ENCODE results near the gene ADAM12. TPM values are rescaled to one million over a fixed set of nuclear protein-coding genes. Genes with fewer than 3 reads are reported as not detected.
A peak's percentile ranks its signal among the peaks of the same experiment; 100 is the strongest.

ADAM12 gene
- polyA plus RNA-seq, 1 of the 3 experiments (the other 2 are of a cell fraction), result 25.0 TPM

DNA sequence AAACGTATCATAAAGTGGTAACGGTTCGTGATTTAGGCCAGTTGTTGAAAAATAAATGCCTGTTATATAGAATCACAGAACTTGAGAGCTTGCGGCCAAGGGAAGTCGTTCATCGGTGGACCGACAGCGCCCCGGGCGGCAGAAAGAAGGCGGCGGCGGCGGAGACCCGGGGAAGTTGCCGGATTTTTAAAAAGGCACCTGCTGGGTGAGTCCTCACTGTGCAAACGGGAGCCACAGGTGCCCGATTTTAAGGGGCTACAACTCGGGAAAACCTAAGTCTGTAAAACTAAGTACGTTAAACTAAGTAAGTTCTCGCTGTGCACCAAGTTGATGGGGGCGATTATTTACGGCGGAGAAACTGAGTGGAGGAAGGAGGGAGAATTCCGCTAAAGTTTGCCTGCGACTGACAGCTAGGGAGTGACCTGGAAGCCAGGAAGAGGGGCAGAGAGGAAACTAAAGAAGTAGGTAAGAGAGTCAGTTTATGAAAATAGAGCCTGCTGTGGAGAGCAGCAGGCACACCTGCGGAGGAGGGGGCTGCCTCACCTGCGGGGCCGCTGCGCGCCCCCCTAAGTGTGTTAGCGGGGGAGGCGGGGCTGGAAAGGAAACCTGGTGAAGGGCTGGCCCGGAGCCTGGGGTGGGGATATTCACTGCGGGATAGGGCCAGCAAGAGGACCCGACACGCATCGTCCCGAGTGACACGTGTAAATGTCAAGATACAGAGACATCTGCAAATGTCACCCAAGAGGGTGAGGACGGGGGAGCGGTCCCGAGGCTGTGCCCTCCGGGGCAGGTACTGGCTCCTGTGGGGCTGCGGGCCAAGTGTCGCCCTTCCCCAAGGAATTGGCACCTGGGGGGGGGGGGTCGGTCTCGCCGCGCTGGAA lies 996 bp downstream of the ADAM12 start (continued):
- TF ChIP-seq, protein P1, sequence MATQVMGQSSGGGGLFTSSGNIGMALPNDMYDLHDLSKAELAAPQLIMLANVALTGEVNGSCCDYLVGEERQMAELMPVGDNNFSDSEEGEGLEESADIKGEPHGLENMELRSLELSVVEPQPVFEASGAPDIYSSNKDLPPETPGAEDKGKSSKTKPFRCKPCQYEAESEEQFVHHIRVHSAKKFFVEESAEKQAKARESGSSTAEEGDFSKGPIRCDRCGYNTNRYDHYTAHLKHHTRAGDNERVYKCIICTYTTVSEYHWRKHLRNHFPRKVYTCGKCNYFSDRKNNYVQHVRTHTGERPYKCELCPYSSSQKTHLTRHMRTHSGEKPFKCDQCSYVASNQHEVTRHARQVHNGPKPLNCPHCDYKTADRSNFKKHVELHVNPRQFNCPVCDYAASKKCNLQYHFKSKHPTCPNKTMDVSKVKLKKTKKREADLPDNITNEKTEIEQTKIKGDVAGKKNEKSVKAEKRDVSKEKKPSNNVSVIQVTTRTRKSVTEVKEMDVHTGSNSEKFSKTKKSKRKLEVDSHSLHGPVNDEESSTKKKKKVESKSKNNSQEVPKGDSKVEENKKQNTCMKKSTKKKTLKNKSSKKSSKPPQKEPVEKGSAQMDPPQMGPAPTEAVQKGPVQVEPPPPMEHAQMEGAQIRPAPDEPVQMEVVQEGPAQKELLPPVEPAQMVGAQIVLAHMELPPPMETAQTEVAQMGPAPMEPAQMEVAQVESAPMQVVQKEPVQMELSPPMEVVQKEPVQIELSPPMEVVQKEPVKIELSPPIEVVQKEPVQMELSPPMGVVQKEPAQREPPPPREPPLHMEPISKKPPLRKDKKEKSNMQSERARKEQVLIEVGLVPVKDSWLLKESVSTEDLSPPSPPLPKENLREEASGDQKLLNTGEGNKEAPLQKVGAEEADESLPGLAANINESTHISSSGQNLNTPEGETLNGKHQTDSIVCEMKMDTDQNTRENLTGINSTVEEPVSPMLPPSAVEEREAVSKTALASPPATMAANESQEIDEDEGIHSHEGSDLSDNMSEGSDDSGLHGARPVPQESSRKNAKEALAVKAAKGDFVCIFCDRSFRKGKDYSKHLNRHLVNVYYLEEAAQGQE (IDR thresholded peaks at IDR 0.05; ENCODE audit: low read depth, low read length), result no peak
- TF ChIP-seq, protein P2, sequence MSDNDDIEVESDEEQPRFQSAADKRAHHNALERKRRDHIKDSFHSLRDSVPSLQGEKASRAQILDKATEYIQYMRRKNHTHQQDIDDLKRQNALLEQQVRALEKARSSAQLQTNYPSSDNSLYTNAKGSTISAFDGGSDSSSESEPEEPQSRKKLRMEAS (IDR thresholded peaks at IDR 0.05; ENCODE audit: low read depth), result no peak
- no peak for TF ChIP-seq FOXM1 (IDR thresholded peaks at IDR 0.05; ENCODE audit: low read depth)
- TF ChIP-seq, protein P3, sequence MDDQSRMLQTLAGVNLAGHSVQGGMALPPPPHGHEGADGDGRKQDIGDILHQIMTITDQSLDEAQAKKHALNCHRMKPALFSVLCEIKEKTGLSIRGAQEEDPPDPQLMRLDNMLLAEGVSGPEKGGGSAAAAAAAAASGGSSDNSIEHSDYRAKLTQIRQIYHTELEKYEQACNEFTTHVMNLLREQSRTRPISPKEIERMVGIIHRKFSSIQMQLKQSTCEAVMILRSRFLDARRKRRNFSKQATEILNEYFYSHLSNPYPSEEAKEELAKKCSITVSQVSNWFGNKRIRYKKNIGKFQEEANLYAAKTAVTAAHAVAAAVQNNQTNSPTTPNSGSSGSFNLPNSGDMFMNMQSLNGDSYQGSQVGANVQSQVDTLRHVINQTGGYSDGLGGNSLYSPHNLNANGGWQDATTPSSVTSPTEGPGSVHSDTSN (IDR thresholded peaks at IDR 0.05), result no peak
- TF ChIP-seq EP300 (IDR thresholded peaks at IDR 0.05; ENCODE audit: borderline replicate concordance in 1 of 2, low read depth in 1 of 2, low read length in 1 of 2), result peak in 1 of 2 experiments; percentile 38; a peak in 1 of 4 replicates
- peak; percentile 44 for TF ChIP-seq CHD2 (IDR thresholded peaks at IDR 0.05; ENCODE audit: low read length, partially characterized antibody)
- peak; percentile 69 for TF ChIP-seq SMC3 (IDR thresholded peaks at IDR 0.05; ENCODE audit: low read depth, low read length)
- peak; percentile 4; the same call in 1 of the 2 replicates for TF ChIP-seq SIN3A (IDR thresholded peaks at IDR 0.05; ENCODE audit: borderline replicate concordance, low read depth, low read length)
- peak; percentile 81; the same call in 1 of the 2 replicates for TF ChIP-seq MXI1 (IDR thresholded peaks at IDR 0.05; ENCODE audit: low read depth, low read length)
- TF ChIP-seq, protein P4, sequence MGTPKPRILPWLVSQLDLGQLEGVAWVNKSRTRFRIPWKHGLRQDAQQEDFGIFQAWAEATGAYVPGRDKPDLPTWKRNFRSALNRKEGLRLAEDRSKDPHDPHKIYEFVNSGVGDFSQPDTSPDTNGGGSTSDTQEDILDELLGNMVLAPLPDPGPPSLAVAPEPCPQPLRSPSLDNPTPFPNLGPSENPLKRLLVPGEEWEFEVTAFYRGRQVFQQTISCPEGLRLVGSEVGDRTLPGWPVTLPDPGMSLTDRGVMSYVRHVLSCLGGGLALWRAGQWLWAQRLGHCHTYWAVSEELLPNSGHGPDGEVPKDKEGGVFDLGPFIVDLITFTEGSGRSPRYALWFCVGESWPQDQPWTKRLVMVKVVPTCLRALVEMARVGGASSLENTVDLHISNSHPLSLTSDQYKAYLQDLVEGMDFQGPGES (IDR thresholded peaks at IDR 0.05; ENCODE audit: low read depth, low read length), result no peak

DNA sequence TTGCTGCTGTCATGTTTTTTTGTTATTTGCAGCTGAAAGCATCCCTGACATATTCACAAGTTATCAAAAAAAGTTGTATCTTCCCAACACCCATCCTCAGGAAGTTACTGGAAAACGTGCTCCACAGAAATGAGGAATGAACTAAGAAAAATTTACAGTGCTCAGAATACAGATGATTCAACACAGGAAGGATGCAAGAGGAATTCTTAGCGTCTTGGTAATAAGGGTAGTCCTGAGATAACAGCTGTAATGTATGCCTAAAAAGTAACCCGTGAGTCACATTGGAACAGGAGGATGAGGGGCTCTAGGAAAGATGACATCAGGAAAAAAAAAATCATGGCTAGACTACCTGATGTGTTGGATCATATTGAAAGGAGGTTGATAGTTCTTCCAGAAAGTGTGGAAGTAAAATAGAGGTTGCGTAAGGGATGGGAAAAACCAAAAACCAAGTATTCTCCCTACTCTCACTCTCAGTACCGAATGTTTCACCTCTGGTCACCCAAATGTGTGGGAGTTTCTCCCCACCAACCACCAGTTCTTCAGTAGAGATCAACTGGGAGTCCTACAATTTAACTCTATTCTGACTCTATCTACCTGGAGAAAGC lies 3.9 kb downstream of the ADAM12 start:
- Histone ChIP-seq H3K36me3 (replicated peaks in 1 of 2; ENCODE audit: control insufficient read depth in 1 of 2, insufficient read depth in 2 of 2, low read length in 1 of 2) (peaks cover 0 to 8% of the 10 kb centered on the region in 2 experiments), H2AFZ (ENCODE audit: low read depth) (no peak overlapping the region), H3K9me2 (no peaks in the 10 kb centered on the region), H3K4me1 (ENCODE audit: control insufficient read depth in 1 of 2, insufficient read depth in 2 of 2, low read depth in 1 of 2, low read length in 1 of 2) (peaks cover 0 to 20% of the 10 kb centered on the region in 2 experiments; a peak in 2 of 4 replicates), H3K9me3 (no peaks in the 10 kb centered on the region; the same call in none of the 2 replicates), H3K4me3 (ENCODE audit: low read depth in 2 of 2, low read length in 1 of 2) (no peak overlapping the region), H3K9ac (no peak overlapping the region), H3K27me3 (ENCODE audit: insufficient read depth) (no peaks in the 10 kb centered on the region), H4K20me1 (ENCODE audit: insufficient read depth) (no peaks in the 10 kb centered on the region), H3K27ac (ENCODE audit: low read depth in 2 of 2, low read length in 1 of 2) (peak overlapping the region in 1 of 2 experiments; percentile 45; a peak in 2 of 4 replicates), H3K4me2 (no peak overlapping the region; the same call in 1 of the 2 replicates), H3K79me2 (ENCODE audit: insufficient read depth) (peaks cover 21% of the 10 kb centered on the region), H3F3A (replicated peaks; ENCODE audit: insufficient read depth) (peaks cover 17% of the 10 kb centered on the region)
- 42% methylated on average over 5 of the region's 5 CpGs for WGBS (ENCODE audit: low lambda C conversion rate)
- no peak for DNase-seq
- ChIA-PET POLR2A (no interaction called here), CTCF (interaction anchor here (0.6 to 3.1 kb wide), 7 partner anchors 17 to 459 kb away, joined by 3 to 10 read pairs (median 3); no protein-coding TSS in a partner anchor)
- TF ChIP-seq, protein P3 (IDR thresholded peaks at IDR 0.05), result peak; percentile 51
- TF ChIP-seq ELF1 (IDR thresholded peaks at IDR 0.05) (no peak; the same call in 1 of the 2 replicates), RAD21 (IDR thresholded peaks at IDR 0.05; ENCODE audit: low read length) (no peak), YY1 (IDR thresholded peaks at IDR 0.05; ENCODE audit: low read depth) (no peak), FOXM1 (IDR thresholded peaks at IDR 0.05; ENCODE audit: low read depth) (no peak), EZH2phosphoT487 (IDR thresholded peaks at IDR 0.05; ENCODE audit: borderline replicate concordance, low read depth) (no peak)
- TF ChIP-seq, protein P1 (IDR thresholded peaks at IDR 0.05; ENCODE audit: low read depth, low read length), result no peak

All from SK-N-SH (cell line).